Measurements from ENCODE around the gene TAS2R50.

Gene TAS2R50

DNA sequence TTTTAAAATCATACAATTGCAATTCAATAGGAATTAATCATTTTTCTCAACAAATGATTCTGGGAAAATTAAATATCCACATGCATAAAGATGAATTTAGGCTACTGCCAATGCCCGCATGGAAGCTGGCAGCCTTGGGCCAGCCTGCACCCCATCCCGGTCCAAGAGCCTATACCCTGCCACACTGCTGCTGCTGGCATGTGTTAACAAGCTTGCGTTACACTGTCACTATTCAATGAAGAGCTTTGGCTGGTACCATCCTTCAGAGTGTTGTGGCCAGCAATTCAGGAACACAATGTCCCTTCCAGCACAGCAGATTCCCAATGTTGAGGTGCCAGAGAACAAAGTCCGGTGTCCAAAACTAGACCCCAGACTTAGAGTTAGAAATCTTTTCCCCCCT, 34.1 kb downstream of the TAS2R50 start:
- no peak for DNase-seq (ENCODE audit: low spot score)

DNA sequence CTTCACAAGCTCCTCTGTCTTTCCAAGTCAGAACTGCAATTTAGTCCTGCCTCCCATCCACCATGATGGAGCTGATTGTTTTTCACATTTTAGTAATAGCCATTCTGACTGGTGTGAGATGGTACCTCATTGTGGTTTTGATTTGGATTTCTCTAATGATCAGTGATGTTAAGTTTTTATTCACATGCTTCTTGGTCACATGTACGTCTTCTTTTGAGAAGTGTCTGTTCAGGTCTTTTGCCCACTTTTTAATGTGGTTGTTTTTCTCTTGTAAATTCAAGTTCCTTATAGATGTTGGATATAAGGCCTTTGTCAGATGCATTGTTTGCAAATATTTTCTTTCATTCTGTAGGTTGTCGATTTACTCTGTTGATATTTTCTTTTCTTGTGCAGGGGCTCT, 43.5 kb downstream of the TAS2R50 start:
- no peak for DNase-seq (ENCODE audit: low spot score)

DNA sequence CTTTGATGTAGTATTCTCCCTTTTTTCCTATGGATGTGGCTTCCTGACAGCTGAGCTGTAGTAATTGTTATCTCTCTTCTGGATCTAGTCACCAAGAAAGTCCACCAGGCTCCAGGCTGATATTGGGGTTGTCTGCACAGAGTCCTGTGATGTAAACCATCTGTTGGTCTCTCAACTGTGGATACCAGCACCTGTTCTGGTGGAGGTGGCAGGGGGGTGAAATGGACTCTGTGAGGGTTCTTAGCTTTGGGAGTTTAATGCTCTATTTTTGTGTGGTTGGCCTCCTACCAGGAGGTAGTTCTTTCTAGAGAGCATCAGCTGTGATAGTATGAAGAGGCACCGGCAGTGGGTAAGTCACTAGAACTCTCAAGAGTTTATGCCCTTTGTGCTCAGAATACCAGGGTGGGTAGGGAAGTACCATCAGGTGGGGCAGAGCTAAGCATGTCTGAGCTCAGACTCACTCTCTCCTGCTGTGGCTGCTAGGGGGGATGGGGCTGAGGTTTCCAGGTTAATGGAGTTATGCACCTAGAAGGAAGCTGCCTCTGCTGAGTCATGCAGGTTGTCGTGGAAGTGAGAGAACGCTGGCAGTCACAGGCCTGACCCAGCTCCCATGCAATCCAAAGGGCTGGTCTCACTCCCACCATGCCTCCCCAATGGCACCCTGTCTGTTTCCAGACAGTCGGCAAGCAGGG, 44.6 kb downstream of the TAS2R50 start:
- no peak for DNase-seq (ENCODE audit: low spot score)

DNA sequence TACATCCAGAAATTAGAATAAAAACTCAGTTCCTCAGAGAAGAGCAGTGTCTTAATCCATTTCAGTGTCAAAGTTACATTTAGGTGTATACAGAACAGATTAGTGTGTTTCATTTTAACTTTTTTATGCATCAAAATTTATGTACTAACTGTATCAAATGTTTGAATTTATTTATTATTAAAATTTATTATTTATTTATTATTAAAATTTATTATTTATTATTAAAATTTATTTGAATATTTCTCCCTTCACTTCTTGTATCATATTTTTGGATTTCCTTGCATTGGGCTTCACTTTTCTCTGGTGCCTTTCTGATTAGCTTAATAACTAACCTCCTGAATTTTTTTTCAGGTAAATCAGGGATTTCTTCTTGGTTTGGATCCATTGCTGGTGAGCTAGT, 45.3 kb downstream of the TAS2R50 start:
- DNase-seq (ENCODE audit: low spot score) = no peak

DNA sequence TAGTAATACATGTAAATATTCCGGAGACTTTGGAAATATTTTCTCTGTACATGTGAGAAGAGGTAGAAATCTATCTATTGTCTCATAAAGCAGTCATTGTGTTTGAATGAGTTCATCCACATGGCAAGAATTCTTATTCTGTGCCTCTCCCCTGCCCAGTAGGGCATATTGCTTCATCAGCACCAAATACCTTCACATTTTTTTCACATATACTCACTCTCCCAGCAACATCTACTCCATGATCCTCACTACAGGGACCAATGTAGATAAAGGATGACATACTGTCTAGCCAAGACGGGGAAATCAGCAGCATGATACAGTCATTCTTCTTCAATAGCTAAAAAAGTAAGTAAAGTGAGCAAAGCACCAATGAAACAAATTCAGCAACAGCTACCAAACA, 46.3 kb downstream of the TAS2R50 start:
- no peak for DNase-seq (ENCODE audit: low spot score)

DNA sequence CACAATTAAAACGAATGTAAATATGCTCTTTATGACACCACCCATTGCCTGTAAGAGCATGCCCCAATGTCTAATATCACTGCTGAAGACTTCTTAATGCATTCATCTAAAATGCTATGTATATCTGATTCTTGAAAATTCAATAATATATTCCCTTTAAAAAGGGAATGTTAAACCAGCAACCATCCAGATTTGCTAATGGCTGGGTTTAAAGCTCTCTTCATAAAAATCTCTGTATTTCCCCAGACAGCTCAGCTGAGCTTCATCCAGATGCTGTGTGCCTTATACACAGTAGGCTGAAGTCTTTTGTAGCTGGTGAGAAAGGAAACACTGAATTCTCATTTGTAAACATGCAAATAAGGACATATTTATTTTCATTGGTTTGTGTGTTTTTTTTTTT, 47.5 kb downstream of the TAS2R50 start, which contains the start of gene TAS2R14:
TSS of gene TAS2R14 (minus strand) at position 101 of the 400 bp plus-strand sequence. CDS start at position 45, 56 bp downstream.
- DNase-seq (ENCODE audit: low spot score) = no peak

DNA sequence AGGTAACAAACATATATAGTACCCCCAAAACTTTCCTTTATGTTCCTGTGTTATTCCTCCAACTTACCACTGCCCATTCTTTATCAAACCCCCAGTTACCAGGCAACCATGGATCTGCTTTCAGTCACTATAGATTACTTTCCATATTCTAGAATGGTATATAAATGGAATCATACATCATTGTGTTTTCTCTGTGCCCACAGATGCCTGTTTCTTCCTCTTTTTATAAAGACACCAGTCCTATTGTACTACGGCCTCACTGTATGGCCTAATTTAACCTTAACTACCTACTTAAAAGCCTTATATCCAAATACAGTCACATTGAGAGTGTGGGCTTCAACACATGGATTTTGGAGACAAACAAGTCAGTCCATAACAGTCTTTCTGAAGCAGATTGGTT, 50.2 kb downstream of the TAS2R50 start:
- DNase-seq (ENCODE audit: low spot score) = no peak
